LoVo (cell line): ENCODE data around the gene ADCY2.

ENCODE experiments used
- DNase-seq: peaks from one replicate; pipeline ENCODE4 v3.0.0-alpha.2; 2016; ENCODE audit warnings: low spot score

Gene ADCY2

GRCh38 chr5:7667216-7667767, 271.4 kb downstream of the ADCY2 start:
- DNase-seq: no peak

- no peak for DNase-seq
Observed at GRCh38 chr5:7668161-7668560, 272.2 kb downstream of the ADCY2 start.

- no peak for DNase-seq
Observed at GRCh38 chr5:7668627-7669026, 272.7 kb downstream of the ADCY2 start.

- DNase-seq: no peak
Observed at GRCh38 chr5:7671381-7671993, 275.5 kb downstream of the ADCY2 start.

- no peak for DNase-seq
Observed at GRCh38 chr5:7673658-7674057, 277.7 kb downstream of the ADCY2 start.

GRCh38 chr5:7676455-7676854, 280.5 kb downstream of the ADCY2 start:
- DNase-seq: no peak

GRCh38 chr5:7678030-7678429, 282.1 kb downstream of the ADCY2 start:
- DNase-seq: no peak

GRCh38 chr5:7679663-7680062, 283.7 kb downstream of the ADCY2 start:
- DNase-seq: no peak

GRCh38 chr5:7680260-7680659, 284.3 kb downstream of the ADCY2 start:
- DNase-seq: no peak

GRCh38 chr5:7682379-7682778, 286.4 kb downstream of the ADCY2 start:
- DNase-seq: no peak

GRCh38 chr5:7683753-7684152, 287.8 kb downstream of the ADCY2 start:
- no peak for DNase-seq

- no peak for DNase-seq
Observed at GRCh38 chr5:7684826-7685225, 288.9 kb downstream of the ADCY2 start.

- DNase-seq: no peak
Observed at GRCh38 chr5:7686794-7687193, 290.9 kb downstream of the ADCY2 start.

- DNase-seq: no peak
Observed at GRCh38 chr5:7690557-7690956, 294.6 kb downstream of the ADCY2 start.

- no peak for DNase-seq
Observed at GRCh38 chr5:7705261-7705660, 309.3 kb downstream of the ADCY2 start.

GRCh38 chr5:7705736-7706135, 309.8 kb downstream of the ADCY2 start:
- no peak for DNase-seq

- DNase-seq: no peak
Observed at GRCh38 chr5:7706256-7706655, 310.3 kb downstream of the ADCY2 start.

GRCh38 chr5:7714119-7714518, 318.2 kb downstream of the ADCY2 start:
- DNase-seq: peak; percentile 18

- no peak for DNase-seq
Observed at GRCh38 chr5:7714697-7715096, 318.8 kb downstream of the ADCY2 start.

GRCh38 chr5:7717691-7718090, 321.8 kb downstream of the ADCY2 start:
- no peak for DNase-seq

- DNase-seq: no peak
Observed at GRCh38 chr5:7728076-7728475, 332.1 kb downstream of the ADCY2 start.

- DNase-seq: no peak
Observed at GRCh38 chr5:7741415-7742065, 345.6 kb downstream of the ADCY2 start.

- peak; percentile 85 for DNase-seq
Observed at GRCh38 chr5:7742241-7742656, 346.3 kb downstream of the ADCY2 start.
